Measurements from ENCODE around the gene STRAP.
"Not testable (repeated sequence)": the region's sequence is repeated elsewhere in the genome, so short reads cannot be mapped to it uniquely, and the experiment has no call there.

Gene STRAP

DNA sequence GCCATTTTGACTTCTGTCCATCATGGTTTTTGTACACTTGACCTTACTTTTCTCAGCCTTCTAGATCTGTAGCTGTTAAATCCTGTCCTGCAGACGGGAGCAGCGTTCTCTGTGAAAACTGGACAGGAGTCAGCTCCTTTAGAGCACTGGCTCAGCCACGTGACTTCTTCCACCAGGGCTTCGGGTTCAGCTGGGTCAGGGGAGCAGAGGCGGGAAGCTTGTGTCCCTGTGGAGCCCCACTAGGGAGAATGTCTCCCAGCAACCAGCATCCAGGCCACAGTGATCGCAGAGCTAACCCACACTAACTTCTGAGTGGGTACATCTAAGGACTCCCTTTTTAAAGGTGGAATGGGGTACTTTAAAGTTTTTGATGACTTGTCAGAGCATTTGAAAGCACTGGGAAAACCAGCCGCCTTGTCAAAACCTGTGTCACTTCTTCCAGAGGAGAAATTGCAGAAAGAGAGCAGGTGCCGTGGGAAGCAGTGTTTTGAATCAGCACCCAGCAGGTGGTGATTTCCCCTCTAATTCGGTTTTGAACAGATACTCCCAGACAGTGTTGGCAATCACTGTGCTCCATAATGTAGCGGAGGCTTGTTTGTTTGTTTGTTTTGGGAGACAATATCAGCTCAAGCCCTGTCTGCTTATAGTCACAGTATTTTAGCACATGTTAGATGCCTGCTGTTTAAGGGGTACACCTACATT lies 46.8 kb downstream of the STRAP start:
- no peak for DNase-seq

DNA sequence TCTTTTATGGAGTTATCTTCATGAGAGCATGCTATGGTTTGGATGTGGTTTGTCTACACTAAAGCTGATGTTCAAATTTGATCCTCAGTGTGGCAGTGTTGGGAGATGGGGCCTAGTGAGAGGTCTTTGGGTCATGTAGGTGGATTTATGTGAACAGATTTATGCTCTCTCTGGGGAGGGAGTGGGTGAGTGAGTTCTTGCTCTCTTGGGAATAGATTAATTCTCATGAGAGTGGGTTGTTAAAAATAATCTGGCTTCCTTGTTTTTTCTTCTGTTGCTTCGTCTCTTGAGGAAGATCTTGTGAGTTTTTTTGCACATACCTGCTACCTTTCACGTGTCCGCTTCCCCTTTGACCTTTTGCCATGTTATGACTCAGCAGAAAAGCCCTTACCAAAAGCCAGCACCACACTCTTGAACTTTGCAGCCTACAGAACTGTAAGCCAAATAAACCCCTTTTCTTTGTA lies 49.4 kb downstream of the STRAP start:
- DNase-seq, result no peak

DNA sequence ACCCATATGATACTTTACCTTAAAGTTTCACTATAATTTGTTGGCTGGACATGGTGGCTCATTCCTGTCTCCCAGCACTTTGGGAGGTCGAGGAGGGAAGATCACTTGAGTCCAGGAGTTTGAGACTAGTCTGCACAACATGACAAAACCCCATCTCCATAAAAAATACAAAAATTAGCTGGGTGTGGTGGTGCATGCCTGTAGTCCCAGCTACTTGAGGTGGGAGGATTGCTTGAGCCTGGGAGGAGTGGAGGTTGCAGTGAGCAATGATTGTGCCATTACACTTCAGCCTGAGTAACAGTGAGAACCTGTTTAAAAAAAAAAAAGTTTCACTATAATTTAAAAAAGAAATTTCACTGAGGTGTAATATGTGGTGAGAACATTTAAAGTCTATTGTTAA lies 50.1 kb downstream of the STRAP start:
- no peak for DNase-seq

DNA sequence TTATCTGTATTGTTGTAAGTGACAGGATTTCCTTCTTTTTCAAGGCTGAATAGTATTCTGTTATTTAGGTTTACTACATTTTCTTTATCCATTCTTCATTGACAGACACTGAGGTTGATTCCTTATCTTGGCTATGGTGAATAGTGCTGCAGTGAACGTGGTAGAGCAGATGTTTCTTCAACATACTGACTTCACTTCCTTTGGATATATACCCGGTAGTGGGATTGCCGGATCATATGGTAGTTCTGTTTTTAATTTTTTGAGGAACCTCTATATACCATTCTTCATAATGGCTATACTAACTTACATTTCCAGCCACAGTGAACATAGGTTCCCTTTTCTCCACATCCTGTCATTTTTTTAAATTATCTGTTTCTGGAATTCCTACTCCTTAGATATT lies 50.8 kb downstream of the STRAP start:
- no peak for DNase-seq

DNA sequence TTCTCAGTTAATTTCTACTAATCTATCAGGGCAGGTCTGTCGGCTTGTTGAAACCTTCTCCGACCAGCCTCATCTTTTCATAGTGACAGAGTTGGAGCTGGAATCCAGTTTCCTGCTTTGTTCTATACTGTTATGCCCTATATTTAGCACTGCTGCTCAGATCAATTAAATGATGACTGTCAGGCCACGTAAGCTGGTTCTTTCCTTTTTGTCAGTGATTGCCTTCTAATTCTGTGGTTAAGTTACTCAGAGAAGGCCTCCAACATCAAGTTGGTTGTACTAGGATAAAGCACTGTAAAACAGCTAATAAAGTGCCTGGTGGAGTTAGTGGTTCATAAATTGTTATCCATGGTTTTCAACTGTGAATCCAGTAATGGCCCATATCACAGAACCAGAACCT lies 51.6 kb downstream of the STRAP start:
- no peak for DNase-seq

DNA sequence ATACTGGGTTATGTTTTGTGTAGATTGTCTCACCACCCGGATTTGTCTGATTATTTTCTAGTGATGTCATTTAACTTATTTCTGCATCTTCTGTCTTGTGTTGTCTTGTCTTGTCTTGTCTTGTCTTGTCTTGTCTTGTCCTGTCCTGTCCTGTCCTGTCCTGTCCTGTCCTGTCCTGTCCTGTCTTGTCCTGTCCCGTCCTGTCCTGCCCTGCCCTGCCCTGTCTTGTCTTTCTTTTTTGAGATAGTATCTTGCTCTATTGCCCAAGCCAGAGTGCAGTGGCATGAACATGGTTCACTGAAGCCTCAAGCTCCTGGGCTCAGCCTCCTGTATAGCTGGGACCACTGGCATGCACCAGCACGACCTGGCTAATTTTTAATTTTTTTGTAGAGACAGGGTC lies 54.6 kb downstream of the STRAP start:
- no peak for DNase-seq

DNA sequence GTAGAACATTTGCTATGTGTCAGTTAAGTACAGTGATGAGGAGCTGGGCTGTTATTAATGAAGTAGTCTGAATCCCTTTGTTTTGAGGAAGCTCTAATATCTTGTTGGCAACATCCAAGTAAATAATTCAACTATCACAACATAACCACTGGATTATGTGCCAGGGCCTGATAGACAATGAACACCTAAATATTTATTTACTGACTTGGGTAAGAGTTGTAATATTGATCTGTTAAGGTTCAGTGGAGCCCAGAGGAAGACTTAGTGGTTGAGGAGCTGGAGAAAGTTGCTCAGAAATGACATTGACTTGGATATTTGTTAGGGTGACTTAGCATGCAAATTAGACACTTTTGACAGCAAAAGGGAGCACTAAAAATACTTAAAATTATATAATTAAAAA lies 55.7 kb downstream of the STRAP start:
- DNase-seq, result no peak

DNA sequence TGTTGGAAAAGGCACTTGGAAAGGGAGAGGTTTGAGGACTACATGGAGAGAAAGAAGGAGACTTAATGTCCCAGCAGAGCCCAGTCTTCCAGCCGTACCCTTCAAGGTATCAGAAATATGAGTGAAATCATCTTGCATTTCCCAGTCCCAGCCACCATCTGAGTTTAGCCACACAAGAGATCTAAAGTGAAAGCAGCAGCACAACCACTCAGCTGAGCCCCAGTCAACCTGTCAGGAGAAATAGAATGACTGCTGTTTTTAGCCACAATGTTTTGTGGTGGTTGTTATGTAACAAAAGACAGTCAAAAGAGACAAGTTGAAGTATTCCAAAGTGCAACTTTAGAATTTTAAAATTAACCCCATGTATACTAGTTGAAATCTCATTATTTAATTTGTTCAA lies 56.9 kb downstream of the STRAP start:
- DNase-seq, result no peak

DNA sequence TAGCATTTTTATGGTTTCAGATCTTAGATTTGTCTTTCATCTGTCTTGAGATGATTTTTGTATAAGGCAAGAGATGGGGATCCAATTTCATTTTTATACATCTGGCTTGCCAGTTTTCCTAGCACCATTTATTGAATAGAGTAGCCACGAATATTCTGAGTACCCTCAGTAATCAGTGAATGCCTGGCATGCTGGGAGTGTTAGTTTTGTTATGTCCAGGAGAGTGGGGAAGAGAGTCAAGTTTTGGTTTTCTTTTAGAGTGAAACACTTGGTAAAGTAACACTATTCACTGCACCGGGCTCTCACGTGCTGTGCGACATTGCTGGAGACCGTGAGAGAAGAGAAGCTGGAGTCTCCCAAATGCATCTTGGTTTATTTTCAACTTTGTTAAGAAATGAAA lies 60.3 kb downstream of the STRAP start:
- DNase-seq, result no peak

DNA sequence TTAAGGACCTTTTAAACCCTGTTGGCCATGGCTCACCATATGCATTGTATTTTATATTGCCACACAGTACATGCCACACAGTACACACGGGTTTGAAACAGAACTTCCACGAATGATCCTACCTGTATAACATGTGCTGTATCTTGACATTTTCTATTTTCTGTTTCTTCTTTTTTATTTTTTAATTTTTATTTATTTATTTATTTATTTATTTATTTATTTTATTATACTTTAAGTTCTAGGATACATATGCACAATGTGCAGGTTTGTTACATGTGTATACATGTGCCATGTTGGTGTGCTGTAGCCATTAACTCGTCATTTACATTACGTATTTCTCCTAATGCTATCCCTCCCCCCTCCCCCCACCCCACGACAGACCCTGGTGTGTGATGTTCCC lies 61.3 kb downstream of the STRAP start:
- not testable (repeated sequence) for DNase-seq

DNA sequence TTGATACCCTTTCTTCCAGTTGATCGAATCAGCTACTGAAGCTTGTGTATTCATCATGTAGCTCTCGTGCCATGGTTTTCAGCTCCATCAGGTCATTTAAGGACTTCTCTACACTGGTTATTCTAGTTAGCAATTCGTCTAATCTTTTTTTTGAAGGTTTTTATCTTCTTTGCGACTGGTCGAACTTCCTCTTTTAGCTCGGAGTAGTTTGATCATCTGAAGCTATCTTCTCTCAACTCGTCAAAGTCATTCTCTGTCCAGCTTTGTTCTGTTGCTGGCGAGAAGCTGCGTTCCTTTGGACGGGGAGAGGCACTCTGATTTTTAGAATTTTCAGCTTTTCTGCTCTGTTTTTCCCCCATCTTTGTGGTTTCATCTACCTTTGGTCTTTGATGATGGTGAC lies 66.3 kb downstream of the STRAP start:
- not testable (repeated sequence) for DNase-seq
